Measurements from ENCODE around the gene ABCG5.

ABCG5 gene

GRCh38 chr2:43803113-43803512 is 35.5 kb downstream of the ABCG5 start:
- DNase-seq: no peak

DNA sequence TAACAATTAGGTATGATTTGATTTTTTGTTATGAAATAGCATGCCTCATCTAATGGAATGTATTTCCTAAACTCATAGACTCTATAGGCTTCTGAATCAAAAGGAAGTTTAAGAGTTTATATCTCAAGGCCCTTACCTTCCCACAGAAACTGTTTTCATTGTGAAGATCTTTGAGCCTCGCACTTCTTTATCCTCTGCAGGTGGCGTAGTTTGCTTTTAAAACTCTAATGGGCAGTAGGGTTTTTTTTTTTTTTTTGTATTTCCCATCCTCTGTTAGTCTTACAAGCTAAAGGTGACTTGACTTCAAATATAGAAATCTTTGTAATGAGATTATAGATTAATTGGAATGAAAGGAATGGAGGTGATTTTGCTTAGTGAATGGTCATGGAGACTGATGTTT is 36.5 kb downstream of the ABCG5 start:
- no peak for DNase-seq

DNA sequence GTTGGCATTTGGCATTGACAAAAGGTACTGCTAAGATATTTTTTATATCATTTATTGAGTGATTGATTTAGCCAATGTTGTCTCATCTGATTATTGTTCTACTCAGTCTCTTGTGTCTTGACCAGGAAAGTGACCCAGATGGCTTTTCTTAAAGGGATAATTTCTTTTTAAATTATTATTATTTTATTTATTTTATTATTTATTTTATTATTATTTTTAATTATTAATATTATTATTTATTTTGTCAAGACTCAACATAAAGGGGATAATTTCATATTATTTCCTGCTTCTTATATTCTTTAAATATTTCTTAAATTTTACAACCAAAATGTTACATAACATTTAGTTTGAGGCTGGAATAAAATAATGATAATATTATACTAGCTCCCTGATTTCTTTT is 37.7 kb downstream of the ABCG5 start:
- DNase-seq: no peak

DNA sequence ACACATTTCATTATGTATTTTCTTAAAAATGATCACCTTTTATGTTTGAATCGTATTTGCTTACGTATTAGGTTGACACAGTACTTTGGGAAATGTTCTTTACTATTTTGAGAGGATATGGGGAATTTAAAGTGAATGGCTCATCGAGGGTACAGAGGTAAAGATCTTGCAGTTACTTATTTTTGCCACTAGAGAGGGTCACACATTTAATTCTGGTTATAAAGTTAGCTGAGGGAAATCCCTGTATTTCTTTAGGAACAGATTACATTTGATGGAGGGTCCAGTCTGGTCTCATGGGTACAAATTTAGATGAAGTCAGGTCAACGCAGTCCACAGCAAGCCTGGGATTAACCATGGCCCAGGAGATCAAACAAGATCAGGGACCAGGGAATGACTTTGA is 40.3 kb downstream of the ABCG5 start:
- DNase-seq: no peak

DNA sequence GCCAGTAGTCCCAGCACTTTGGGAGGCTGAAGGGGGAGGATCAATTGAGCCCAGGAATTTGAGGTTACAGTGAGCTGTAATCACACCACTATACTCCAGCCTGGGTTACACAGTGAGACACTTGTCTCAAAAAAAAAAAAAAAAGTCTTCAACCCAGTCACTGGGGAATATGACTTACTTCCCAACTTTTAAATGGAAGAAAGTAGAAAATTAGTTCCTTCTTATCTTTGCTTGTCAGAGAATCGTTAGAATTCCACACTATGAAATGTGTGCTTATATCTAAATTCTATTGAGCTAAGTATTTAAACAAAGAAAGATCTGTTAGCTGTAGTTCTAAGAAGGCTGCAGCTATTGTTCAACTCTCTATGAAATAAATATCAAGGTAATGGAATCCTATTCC is 42.4 kb downstream of the ABCG5 start:
- no peak for DNase-seq

- no peak for DNase-seq
These were observed 43.7 kb downstream of the ABCG5 start for GRCh38 chr2:43794956-43795355.

DNA sequence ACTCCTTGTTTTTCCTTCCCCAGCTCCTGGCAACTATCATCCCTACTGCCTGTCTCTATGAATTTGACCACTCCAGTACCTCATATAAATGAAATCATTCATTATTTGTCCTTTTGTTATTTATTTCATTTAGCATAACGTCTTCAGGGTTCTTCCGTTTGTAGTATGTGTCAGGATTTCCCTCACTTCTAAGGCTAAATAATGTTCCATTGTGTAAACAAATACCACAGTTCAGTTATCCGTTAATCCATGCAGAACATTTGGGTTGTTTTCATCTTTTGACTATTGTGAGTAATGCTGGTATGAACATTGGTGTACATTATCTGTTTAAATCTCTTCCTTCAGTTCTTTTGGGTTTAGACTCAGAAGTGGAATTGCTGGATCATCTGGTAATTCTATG is 46.0 kb downstream of the ABCG5 start:
- DNase-seq: no peak

DNA sequence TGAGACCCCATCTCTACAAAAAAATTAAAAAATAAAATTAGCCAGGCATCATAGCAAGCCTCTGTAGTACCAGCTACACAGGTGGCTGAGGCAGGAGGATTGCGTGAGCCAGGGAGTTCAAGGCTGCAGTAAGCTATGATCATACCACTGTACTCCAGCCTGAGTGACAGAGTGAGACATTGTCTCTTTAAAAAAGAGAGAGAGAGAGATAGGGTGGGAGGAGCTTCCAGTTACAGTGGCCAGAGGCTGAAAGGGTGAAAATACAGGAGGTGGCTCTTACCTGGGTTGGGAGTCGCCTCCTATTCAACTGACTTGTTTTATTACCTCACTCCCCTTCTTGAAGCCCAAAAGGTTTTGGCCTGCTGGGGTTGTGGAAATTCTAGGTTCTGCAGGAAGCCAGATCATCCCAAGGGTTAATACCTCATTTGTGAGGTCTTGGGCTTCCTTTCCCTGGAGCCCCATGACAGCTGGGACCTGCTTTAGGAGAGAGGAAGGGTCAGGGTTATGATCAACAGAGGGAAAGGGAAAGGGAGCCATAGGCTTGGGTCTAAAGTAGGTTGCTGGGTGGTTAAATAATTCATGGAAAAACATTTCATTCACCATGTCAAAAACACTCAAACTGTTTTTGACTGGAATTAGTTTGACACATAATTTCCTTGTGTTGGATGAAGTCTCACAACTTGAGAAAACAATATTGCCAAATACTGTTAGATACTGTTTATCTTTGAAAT is 47.4 kb downstream of the ABCG5 start:
- no peak for DNase-seq

- DNase-seq: no peak
These were observed 48.5 kb downstream of the ABCG5 start for GRCh38 chr2:43790147-43790546.

GRCh38 chr2:43788646-43789045 is 50.0 kb downstream of the ABCG5 start:
- no peak for DNase-seq

DNA sequence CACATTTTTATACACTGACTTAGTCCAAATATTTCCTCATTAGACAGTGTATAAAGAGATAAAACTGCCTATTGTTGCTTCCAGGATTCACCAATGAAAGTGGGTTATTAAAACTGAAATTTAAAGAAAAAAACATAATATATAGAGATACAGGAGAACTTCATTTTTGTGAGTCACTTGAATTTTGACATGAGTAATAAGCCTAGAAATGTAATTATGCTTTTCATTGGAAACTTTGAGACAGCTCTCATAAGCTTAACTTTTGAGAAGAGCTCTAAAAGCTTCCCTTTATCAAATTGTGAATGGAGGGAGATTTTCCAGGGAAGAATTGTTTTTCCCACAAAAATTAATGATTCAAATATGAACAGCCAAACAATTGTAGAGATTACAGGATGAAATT is 50.7 kb downstream of the ABCG5 start:
- no peak for DNase-seq

DNA sequence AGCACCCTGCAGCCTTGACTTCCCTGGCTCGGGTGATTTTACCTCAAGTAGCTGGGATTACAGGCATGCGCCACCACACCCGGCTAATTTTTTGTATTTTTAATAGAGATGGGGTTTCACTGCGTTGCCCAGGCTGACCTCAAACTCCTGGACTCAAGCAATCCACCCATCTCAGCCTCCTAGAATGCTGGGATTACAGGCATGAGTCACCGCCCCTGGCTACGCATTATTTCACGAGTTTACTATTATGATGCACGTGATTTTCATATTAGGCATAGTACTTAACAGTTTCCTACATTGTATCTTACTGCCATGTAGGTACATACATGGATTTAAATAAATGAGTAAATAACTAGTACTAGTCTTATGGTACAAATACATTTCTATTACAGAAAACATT is 60.4 kb downstream of the ABCG5 start:
- no peak for DNase-seq

GRCh38 chr2:43777306-43777926 is 61.2 kb downstream of the ABCG5 start:
- no peak for DNase-seq

DNA sequence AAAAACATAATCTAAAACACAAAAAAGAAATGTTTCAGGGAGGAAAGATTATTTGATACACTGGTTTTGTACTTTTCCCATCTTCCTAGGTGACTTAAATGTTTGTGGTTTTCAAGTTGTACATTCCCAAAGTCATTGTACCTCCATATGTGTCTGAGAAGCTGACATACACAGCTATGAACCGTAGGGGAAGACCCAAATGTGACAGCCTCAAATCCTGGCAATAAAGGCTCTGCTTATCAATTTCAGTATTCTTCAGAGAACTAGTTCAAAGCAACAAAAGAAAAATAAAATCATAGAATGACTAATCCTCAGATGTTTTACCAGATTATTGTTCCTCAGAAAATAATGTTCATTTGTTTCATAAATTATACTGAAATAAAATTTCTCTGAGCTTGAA is 62.3 kb downstream of the ABCG5 start:
- DNase-seq: no peak

DNA sequence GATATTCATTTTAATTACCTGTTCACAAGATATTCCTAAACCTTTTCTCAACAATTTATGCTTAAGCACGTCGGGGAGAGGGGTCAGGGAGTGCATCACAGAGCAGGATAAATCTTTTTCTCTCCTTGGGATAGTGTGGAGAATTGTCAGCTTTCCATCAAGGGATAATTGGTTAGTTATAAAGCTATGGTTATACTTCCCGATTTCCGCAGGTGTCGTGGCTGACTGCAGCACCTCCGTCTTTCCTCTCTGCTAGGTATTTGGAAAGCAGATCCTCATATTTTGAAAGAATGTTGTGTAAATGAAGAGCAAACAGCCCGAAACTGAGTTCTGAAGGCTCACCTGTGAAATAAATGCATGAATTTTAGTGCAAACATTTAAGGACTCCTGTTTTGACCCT is 64.0 kb downstream of the ABCG5 start:
- DNase-seq: no peak

GRCh38 chr2:43773876-43774613 is 64.6 kb downstream of the ABCG5 start, which contains the start of gene DYNC2LI1:
Gene DYNC2LI1 (plus strand): TSS chr2:43774039. CDS start chr2:43774139, 100 bp downstream.
- peak; percentile 62 for DNase-seq

- DNase-seq: peak; percentile 12
These were observed 72.6 kb downstream of the ABCG5 start for GRCh38 chr2:43766006-43766405.

- peak; percentile 8 for DNase-seq
These were observed 74.4 kb downstream of the ABCG5 start for GRCh38 chr2:43764086-43764705.

DNA sequence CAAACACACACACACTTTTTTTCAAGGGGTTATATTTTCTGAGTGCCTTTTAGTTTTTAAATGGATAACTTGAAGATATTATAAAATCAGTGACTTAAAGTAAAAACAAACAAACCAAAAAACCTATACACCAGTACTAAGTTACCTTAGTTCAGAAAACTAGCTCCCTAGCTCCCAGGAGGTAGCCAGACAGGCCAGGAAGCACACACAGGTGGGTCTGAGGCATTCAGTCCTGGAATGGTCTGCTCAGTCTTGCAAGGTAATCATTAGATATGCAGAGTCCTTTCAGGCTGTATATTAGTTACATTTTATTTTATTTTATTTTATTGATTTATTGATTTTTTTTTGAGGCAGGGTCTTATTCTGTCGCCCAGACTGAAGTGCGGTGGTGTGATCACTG is 75.5 kb downstream of the ABCG5 start:
- DNase-seq: no peak

Measured in NCI-H2171 (cell line).